Islet precursor cell (in vitro differentiated cells): ENCODE results near the gene RMP24.
"Not testable (repeated sequence)": the region's sequence is repeated elsewhere in the genome, so short reads cannot be mapped to it uniquely, and the experiment has no call there.

ENCODE experiments used
- DNase-seq: peaks from one replicate; pipeline ENCODE4 v3.0.0-alpha.2; 2018

Gene RMP24

DNA sequence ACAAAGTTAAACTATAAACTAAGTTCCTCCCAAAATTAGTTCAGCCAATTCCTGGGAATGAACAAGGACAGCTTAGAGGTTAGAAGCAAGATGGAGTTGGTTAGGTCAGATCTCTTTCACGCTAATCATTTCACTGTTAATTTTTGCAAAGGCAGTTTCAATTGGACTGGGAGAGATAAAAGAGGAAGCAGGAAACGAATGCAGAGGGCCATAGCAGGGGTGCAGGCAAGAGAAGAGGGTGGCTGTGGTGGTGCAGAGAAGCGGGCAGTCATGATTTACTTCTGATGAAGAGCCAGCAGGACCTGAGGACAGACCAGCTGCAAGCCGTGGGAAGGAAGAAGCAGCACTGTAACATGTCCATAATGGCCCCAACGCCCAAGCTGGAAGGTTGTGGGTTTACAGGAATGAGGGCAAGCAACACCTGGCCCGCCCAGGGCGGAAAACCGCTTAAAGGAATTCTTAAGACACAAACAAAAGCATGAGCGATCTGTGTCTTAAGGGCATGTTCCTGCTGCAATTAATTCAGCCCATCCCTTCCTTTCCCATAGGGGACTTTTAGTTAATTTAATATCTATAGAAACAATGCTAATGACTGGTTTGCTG lies 4.1 kb upstream of the RMP24 start:
- DNase-seq = no peak

DNA sequence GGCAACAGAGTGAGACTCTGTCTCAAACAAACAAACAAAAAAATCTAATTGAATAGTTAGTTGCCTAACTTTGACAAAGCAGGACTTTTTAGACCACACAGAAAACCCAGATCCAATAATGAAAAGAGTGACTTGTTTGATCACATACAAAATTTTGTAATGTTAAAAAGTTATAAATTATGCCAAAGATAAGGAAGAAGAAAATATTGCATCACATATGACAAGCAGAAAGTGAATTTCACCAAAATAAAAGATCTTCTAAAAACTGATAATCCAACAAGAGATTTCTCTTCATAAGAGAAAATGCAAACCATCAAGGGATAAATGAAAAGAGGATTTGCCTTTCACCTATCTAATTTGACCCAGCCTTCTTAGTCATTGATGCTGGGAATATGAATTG lies 2.8 kb upstream of the RMP24 start:
- no peak for DNase-seq

DNA sequence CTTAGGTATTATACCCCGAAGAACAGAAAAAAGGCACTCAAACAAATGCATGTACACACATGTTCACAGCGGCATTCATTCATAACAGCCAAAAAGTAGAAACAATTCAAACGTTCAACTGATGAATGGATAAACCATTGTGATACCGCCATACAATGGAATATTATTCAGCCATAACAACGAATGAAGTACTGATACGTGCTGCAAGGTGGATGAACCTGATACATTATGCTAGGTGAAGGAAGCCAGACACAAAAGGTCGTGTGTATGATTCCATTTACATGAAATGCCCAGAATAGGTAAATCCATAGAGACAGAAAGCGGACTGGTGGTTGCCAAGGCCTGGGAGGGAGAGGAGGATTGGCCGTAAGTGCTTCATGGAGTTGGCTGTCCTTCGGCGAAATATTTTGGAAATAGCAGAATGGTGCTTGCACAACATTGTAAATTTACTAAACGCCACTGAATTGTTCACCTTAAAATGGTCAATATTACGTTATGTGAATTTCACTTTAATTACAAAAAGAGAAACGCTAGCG lies 750 bp upstream of the RMP24 start:
- no peak for DNase-seq

DNA sequence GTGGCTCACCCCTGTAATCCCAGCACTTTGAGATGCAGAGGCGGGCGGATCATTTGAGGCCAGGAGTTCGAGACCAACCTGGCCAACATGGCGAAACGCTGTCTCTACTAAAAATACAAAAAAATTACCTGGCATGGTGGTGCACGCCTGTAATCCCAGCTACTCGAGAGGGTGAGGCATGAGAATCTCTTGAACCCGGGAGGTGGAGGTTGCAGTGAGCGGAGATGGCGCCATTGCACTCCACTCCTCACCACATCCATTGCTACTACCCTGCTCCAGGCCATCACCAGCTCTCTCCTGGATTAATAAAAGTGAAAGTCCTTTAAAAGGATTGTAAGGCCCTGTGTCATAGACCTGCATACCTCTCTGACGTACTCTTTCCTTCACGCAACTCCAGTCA lies 1.2 kb downstream of the RMP24 start:
- no peak for DNase-seq

DNA sequence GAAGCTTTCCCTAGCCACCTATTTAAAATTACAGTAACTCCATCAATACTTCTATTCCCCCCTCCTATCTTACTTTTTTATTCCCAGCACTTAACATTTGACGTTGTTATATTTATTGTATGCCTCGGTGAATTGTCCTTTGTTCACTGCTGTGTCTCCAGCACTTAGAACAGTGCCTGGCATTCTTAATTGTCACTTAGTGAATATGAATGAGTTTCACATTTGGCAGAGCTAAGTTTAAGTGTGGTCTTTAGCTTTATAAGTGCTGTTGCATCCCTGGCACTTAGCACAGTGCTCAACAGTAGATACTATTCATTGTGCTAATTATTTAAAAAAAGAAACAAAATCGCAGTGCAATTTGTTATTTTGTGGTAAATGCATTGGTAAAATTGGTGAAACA lies 1.7 kb downstream of the RMP24 start:
- DNase-seq = no peak

DNA sequence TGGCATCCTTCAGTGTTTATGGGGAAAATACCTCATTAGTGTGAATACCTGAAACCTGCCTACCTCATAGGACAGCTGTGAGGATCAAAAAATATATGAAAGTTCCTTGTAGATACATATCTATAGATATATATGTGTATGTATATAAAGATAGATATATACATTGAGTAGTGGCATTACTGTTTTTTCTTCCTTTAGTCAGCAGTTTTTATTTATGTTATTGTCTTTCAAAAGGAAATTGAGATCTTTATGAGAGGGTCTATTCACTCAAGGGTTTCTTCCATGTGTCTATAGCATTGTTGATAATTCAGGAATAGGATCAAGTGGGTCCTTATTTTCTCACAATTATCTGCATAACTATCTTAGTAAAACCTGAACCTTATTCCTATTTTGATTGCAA lies 6.6 kb downstream of the RMP24 start:
- no peak for DNase-seq

DNA sequence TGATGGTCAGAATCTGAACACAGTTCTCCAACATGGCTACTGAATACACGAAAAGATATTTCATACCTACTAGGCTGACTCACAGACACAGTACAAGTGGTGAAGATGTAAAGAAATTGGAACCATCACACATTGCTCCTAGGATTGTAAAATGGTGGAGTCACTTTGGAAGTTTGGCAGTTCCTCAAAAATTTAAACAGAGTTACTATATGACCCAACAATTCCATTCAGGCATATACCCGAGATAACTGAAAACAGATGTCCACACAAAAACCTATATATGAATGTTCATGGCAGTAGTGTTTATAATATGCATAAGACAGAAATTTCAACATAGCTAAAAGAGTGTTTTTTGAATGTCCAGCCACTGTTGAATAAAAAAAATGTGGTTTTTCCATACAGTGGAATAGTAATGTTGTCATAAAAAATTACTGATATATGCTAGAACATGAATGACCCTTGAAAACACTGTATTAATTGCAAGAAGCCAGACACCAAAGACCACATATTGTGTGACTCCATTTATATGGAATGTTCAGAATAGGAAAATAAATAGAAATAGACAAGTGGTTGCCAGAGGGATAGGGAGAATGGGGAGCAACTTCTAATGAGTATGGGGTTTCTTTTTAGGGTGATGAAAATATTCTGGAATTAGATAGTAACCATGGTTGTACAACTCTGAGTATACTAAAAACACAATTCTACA lies 10.1 kb downstream of the RMP24 start:
- no peak for DNase-seq

DNA sequence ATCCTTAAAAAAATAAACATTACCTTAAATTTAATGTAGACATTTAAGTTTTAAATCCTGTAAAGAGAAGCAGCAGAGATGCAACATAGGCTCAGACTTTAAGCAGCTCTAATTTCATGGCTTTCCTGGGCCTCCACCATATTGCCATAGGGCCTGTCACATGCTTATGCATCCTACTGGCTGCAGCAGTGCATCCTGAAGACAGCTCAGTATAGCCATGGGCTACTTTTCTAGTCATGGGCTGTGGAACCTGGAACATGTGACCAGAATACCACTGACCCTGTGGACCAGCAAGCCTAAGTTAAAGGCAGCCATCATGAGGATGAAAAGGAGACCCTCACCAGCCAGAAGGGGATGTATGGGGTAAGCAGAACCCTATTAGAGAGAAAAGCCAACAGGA lies 10.7 kb downstream of the RMP24 start:
- no peak for DNase-seq

DNA sequence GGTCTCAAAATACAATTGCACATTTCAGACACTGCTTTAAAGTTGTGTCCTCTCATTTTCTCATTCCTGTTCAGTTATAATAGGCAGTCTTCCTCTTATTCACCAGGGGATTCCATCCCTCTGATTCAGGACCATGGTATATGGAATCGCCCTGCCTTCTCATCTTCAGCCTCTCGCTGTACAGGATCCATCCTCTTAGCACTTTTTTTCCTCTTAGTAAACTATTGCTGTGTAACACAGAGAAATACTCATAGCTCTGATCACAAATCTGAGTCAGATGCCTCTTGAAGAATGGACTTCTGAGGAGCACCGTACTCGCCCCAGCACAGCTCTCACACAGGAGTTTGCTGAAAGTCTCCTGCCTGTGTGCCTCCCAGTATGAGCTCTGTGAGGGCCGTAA lies 11.3 kb downstream of the RMP24 start:
- no peak for DNase-seq

DNA sequence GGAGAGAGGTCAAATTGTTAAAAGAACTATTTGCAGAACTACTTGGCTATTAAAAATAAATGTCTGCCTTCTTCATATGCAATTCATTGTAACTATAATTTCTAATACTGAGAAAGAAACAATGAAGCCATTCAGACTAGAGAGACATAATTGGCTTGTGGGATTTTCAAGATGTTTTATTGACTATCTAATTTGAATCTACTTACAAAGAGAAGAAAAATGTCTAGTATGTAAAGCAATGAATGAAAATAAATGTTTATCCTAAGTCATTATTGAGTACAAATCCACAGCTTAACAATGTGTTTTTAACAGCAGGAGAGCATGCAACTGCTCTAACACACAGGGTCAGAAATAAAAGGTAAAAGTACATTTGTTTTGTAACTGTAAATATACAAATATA lies 19.2 kb downstream of the RMP24 start:
- no peak for DNase-seq

DNA sequence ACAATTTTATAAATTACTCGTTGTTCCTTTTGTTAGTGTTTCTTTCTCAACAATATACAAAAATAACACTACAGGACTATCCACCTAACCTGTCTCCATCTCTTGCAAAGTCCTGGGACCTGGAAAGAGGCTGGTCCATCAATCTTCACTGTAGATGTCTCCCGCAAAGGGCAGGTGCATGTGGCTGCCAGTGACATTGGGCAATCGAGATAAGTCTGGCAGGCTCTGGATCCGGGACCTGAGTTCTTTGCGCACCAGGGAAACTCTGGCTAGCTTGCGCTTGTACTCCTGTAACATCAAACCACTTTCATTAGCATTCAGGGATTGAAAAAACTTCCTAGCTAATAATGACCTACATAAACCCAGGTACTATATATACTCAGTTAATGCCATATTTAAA lies 20.5 kb downstream of the RMP24 start:
- no peak for DNase-seq

DNA sequence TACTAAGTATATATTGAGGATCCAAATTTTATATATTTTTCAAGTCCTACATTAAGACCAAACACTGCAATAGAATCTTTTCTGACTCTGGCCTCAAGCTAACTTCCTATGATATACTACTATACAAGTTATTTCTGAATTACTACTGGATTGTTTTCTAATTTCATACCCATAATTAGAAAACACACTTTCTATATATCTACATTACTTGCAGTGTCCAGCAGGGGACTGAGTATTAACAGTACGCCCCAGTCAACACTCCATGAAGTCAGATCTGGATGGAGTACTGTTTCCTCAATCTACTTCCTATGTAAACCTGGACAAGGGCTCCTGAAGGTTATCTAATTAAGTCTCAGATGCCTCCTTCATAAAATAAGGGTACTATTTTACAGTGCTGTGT lies 26.5 kb downstream of the RMP24 start:
- DNase-seq = no peak

DNA sequence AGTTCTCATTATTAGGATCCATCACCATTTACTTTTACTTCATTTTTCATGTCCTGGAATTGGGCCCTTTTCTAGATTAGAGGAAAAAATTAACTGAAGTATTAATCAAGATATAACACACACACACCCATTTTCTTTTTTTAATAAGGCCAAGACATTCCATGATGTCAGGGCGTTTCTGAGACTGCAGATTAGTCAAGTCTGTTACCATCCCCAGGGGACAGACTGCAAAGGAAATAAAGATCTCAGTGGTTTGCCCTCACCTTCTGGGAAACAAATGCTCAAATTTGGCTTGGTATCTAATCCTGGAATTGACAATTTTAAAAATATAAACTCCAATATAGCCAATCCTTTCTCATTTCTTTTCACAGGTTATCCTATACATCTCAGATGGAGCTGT lies 27.4 kb downstream of the RMP24 start:
- no peak for DNase-seq

DNA sequence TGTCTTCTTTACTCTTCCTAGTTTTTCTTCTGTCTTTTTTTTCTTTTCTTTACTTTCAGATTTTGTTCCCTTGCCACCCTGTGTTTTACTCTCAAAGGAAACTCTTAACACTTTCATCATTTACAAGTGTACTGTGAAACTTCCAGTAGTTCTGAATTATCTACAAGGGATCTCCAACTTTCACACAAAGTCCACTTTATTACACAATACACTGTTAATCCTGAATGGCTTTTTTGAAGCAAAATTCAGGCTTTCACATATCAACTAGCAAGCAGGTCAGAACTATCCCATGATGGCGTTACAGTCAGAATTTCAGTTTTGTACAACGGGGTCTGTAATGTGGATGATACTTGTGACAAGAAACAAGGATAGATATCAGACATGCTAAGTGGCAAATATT lies 34.5 kb downstream of the RMP24 start:
- no peak for DNase-seq

DNA sequence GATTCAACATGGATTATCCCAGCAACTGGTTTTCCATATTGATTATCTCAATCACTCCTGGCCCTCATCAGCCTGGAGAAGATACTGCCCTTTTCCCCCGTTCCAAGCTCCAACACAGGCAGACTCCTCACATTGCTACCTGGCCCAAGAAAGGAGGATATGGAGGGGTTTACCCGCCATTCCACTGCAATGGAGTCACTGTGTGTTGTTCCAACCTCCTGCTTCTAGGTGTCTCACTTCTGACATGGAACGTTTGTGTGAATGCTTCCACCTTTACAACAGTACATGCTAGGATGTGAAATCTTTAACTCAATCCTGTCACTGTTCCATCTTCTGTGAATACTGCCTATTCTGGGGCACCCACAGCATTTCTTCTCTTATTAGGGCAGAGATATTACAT lies 36.7 kb downstream of the RMP24 start:
- DNase-seq = no peak

DNA sequence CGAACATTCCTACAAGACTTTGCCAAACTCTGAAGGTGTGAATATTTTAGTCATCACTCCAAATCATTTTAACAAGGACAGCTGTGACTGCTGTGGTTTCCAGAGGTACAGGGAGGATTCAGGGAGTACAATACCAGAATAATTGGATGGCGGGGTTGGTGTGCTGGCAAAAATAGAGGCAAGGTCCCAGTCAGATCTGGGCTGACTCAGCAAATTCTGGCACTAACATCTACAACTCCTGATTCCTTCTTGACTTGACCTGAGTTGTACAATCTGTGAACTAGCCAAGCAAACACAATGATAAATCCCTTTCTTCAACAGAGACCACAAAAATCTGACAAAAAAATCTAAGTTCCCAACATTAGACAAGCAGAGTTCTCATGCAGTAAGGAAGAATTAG lies 40.4 kb downstream of the RMP24 start:
- no peak for DNase-seq

DNA sequence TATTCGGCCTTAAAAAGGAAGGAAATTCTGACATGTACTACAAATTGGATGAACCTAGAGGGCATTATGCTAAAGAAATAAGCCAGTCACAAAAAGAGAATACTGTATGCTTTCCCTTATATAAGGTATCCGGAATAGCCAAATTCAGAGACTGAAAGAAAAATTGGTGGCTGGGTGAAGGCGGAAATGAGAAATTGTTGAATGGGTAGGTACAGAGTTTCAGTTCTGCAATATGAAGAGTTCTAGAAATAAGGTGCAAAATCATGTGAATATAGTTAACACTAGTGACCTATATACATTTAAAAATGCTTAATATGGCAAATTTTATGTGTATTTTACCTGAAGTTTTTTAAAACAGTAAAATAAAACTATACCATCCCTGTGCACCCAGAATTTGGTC lies 43.1 kb downstream of the RMP24 start:
- no peak for DNase-seq

DNA sequence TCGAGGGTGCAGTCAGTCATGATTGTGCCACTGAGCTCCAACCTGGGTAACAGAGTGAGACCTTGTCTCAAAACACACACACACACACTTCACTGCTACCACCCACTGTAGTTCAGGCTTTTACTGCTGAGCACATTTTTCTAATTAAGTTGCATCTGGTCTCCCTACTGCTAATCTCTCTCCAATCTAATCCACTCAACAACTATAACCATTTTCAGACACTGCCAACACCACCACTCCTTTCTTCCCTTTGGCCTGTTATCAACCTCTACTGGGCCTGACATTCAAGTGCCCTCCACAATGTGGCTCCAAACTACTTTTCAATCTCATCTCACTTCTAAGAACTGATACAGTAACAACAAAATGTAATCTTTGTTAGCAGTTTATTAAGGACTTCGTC lies 44.8 kb downstream of the RMP24 start:
- no peak for DNase-seq

DNA sequence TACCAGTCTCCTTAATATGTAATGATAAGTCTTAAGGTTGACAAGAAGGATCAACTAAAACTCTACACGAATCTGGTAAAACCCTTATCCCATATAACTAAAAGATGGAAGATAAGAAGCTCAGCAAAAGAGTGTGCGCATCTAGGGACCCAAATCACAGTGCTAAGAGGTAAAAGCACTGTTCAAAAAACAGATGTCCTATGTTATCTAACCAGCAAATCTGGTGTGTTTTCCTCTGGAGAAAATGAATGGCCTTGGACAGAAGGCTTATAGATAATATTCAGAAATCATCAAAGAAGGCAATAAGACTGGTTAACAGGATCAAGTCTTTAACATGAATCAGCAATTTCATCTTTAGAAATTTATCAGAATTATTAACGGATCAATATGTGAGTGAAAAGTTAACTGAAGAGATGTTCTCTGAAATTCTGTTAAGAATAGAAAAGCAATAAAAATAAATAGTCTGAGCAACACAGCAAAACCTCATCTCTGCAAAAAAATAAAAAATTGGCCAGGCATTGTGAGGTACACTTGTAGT lies 47.8 kb downstream of the RMP24 start:
- DNase-seq = no peak

DNA sequence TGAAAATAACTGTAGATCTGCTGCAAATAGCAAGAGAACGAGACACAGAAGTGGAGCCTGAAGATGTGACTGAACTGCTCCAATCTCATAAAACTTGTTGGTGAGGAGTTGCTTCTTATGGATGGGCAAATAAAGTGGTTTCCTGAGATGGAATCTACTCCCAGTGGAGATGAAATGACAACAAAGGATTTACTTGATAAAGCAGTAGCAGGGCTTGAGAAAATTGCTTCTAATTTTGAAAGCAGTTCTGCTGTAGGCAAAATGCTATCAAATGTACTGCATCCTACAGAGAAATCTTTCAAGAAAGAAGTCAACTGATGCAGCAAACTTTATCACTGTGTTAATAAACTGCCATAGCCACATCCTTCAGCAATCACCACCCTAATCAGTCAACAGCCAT lies 50.9 kb downstream of the RMP24 start:
- no peak for DNase-seq

DNA sequence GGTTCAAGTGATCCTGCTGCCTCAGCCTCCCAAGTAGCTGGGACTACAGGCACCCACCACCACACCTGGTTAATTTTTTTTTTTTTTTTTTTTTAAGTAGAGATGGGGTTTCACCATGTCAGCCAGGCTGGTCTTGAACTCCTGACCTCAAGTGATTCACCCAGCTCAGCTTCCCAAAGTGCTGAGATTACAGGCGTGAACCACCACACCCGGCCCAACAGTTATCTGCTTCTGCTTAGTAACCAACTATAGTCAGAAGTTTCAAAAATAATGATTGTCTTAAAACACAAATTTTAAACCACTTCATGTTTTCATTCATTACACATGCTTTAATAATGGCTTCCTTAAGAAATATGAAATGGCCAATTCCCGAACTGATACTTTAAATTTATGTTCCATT lies 51.8 kb downstream of the RMP24 start:
- DNase-seq = not testable (repeated sequence)

DNA sequence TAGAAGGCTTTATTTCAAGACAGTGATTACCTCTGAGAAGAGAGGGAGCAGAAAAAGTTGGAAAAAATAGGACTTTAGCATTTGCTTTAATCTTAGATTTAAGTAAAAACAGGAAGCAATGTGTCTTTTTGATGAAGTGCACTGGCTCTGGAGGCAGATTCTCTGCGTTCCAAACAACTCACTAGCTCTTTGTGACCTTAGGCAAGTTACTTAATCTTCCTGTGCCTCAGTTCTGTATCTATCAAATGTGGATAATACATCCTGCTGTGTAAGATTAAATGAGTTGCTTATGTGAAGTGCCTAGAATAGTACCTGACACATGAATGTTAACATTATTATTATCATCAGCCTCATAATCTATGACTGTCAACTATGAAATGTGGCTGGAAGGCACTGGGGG lies 52.5 kb downstream of the RMP24 start:
- DNase-seq = no peak

DNA sequence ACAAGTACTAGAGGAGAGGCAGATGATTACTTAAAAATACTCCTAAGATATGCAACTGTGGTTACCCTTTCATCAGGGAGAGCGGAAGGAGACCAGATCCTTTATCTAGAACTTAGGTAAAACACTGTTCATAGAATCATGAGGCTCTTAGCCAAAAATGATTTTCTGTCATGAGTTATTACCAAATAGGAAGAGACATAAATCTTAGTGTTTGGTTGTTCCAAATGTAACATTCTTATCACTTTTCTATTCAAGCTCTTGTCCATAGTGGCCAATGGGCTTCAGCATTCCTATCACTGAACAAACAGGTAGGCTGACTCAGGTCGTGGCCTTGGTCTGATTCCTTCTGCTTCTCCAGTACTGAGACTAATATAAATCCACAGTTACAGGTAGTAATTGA lies 56.4 kb downstream of the RMP24 start:
- no peak for DNase-seq
